ENCODE measurements around the gene NUMA1. TPM values are rescaled to one million over a fixed set of nuclear protein-coding genes. Genes with fewer than 3 reads are reported as not detected.

The NUMA1 gene
- polyA plus RNA-seq, 3 donors: 79.0 to 132 (median 90.3) TPM

DNA sequence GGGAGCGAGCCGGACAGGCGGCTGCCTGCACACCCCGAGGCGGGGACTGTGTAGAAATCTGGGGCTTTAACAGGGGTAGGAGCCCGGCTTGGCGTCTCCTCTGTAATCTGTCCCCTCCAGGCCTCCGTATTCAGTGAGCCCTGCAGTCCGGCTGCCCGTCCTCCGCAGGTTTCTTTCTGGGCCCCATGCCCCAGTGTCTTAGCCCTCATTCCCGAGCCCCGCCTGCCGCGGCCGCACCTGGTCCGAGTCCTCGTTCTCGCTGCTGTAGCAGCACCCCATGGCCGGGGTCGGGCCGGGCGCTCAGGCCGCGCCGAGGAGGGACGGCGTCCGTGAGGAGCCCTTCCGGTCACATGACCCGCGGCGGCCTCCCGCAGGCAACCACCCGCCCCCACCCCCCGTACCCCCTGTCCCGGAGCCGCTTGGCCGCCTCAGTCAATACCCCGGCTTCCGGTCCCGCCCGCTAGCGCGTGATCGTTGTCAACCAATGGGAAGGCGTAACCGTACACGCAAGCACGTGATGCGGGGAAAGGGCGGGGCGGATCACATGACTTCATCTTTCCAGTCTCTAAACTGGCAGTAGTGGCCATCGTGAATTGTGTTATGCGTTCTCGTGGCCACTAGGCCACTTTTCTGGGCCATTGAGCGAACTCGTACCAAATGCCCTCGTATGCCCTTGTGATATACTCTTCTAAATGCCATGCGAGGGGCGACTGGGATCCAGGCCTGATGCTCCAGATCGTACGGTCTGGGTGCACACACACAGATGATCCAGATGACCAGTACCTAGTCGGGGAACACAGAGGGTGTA is 22.8 kb upstream of the NUMA1 start, which contains the start of gene LAMTOR1:
Gene LAMTOR1, minus strand, starts transcription at position 352 of the 808 bp plus-strand sequence. Its CDS starts 73 bp downstream, at position 279.
- WGBS, 3 donors: 2% methylated on average over 64 of the region's 64 CpGs
- H3K27ac ChIP-seq (ENCODE audit: low read depth, low read length): peak within 1 kb of the TSS; percentile 71

DNA sequence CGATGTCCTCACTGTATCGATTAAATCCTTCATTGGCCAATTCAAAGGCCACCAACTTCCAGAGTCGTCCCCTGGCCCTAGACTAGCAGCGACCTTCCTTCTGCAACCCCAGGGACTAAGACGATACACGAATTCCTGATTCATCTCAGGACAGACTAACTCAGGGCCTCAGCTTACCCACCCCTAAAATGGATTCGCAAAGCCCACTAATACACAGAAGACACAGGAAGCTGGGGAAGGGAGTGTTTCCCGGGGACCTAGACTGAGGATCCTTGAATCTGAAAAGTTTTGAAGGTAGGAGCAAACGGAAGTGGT is 22.2 kb upstream of the NUMA1 start:
- H3K27ac ChIP-seq (ENCODE audit: low read depth, low read length): peak overlapping the region; percentile 67
- 1 to 2% (median 1%) methylated on average over 9 of the region's 9 CpGs for WGBS, 3 donors

DNA sequence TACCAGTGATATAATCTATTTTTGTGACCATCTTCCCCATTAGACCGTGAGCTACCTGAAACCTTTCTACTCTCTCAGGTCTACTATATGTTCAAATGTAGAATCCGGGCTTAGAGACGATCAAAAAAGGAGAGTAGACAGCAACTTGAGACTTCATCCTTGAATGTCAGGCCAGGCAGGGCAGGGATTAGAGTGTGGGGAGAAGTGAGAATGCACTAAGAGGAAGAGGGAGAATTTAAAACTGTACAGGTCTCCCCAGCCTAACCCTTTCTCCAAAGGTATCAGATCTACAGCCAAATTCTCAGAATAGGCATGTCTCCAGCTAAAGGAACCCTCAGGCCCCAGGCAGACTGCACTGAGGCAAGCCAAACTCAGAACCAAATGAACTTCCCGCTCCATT is 21.8 kb upstream of the NUMA1 start:
- H3K27ac ChIP-seq (ENCODE audit: low read depth, low read length): peak overlapping the region; percentile 67
- WGBS, 3 donors: 32 to 36% (median 35%) methylated on average over 4 of the region's 4 CpGs

DNA sequence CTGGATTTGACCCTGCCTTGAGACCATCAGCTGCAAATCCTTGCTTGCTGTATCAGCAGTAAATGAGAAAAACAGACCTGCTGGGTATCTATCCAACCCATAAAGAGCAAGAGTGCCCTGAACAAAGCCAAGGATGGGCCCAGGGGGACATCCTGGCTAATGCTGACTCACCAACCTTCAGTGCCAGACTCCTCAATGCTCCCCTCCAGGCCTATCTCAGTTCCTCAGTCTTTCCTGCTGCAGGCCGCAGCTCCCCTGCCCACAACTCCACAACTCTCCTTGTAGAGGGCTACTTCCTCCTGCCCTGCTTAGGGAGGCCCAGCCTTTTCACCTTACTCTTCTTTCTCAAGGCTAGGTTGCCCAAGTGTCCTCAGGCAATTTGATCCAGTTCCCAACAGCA is 20.1 kb upstream of the NUMA1 start:
- WGBS, 3 donors: 49 to 82% (median 67%) methylated on average over 1 of the region's 1 CpG
- H3K27ac ChIP-seq (ENCODE audit: low read depth, low read length): no peak overlapping the region

DNA sequence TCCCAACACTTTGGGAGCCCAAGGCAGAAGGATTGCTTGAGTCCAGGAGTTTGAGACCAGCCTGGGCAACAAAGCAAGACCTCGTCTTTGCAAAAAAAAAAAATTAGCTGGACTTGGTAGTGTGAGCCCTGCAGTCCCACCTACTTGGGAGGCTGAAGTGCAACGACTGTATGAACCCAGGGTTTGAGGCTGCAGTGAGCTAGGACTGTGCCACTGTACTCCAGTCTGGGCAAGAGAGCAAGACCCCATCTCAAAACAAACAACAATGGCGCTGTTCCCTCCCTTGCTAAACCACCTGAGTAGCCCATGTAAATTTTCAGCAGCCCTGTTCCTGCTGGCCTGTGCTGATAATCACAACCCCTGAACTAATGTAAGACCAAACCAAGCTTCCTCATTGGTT is 19.7 kb upstream of the NUMA1 start:
- no peak overlapping the region for H3K27ac ChIP-seq (ENCODE audit: low read depth, low read length)

DNA sequence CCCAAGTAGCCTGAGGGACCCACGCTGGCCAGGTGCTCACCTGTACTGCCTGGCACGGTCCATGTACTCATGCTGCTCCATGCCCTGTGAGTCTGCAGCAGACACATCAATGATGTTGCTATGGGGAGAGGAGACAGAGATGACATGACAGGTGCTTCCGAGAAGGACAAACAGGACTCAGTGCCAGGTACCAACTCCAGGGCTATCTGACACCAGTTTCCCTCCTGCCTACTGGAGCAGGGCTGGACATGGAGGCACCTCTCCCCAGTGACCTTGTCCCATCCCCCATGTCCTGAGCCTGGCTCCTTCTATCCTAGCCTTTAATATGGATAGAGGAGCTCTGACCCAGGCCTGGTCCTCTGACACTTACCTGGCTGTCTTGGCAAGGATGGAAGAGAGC is 18.4 kb upstream of the NUMA1 start:
- WGBS, 3 donors: 95 to 96% (median 95%) methylated on average over 3 of the region's 3 CpGs
- no peak overlapping the region for H3K27ac ChIP-seq (ENCODE audit: low read depth, low read length)

More for the DNA sequence above, 19.7 kb upstream of the NUMA1 start:
- 75 to 96% (median 79%) methylated on average over 3 of the region's 3 CpGs for WGBS, 3 donors

DNA sequence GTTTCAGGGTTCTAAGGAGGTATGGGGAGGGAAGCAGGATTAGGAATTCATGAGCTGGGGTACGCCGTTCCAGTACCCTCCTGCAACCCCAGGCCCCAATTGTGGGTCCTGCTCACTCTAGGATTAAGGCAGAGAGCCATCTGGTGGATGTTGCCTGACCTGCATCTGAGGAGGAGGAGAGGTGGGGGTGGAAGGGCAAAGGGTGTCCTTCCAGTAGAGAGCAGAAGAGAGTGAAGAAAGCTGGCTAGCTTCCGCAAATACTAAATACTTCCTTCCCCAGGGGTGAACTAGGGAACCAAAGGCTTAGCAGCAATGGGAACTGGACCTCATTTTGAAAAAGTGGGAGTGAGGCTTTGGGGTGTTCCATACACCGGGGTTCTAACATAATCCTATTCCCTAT is 10.9 kb upstream of the NUMA1 start:
- H3K27ac ChIP-seq (ENCODE audit: low read depth, low read length): no peak overlapping the region
- WGBS, 3 donors: 18 to 29% (median 19%) methylated on average over 4 of the region's 4 CpGs

DNA sequence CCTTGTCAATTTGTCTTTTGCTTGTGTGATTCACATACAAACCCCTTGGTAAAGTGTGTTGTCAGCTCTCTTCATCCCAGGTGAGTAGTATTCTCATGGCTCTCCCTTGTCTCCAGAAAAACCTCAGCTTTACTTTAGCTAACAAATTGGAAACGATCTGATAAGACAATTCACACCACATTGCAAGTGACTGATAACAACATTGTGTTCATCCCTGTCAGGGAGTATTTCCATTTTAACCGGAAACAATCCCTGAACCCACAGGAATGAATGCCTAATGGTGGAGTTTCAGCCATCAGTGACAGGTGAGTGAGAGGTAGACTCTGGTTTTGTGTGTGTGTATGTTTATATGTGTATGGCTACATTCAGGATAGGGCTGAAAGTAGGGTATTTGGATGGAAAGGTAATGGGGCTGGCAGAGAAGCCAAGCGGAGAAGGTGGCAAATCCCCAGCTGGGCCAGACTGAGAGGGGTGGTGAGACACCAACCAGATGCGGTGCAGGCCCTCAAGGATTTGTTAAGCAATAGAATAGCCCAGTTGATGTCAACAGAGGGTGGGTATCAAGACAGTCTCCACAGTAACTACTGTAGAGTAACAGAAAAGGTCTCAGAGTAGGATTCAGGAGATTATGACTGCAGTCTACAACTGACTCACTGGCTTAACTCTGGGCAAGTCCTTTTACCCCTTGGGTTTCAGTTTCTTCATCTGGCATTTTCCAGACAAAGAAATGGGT is 7.9 kb upstream of the NUMA1 start:
- H3K27ac ChIP-seq (ENCODE audit: low read depth, low read length): no peak overlapping the region
- 79 to 88% (median 86%) methylated on average over 4 of the region's 4 CpGs for WGBS, 3 donors

DNA sequence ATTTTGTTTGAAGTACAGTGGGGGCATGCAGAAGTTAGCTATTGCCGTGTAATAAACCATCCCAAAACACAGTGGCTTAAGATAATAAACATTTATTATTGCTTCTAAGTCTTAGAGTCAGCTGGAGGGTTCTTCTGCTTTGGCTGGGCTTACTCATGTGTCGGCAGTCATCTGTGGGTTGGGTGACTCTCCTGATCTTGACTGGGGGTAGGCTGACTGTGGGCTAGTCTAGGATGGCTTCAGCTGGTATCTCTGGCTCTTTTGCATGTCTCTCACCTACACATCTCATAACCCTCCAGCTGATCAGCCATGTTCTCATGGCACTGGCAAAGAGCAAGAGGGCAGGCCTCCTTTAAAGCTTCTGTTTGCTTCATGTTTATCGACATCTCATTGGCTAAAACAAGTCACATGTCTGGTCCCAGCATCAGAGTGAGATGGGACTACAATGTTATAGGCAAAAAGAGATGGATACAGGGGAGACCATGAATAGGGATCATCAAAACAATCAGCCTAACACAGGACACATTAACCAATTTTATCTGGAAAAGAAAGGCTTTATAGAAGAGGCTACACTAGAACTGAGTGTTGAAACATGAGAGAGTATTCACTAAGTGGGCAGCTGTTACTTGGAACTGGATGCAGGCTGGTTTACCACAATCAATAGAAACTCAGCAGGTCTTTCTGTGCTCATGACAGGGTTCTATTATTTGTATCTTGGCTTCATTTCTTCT is 5.4 kb upstream of the NUMA1 start:
- 89 to 94% (median 92%) methylated on average over 3 of the region's 3 CpGs for WGBS, 3 donors
- H3K27ac ChIP-seq (ENCODE audit: low read depth, low read length): no peak overlapping the region

DNA sequence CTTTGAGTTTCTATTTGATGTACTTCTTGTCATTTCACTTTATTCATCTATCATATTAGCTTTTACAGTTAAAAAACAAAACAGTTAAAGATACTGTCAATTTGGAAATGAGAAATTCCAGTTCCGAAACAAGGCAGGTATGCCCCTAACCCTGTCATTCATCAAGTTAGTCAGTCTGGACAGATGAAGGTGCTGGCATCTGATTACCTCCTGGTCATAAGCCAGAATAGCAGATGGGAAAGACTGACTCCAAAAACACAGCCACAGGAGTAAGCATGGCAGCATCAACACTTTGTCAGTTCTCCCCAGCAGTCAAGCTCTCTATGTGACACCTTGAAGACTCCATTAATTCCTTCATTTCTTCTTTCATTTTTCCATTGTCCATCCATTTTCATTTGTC is 4.6 kb upstream of the NUMA1 start:
- WGBS, 3 donors: 82 to 97% (median 94%) methylated on average over 1 of the region's 1 CpG
- no peak overlapping the region for H3K27ac ChIP-seq (ENCODE audit: low read depth, low read length)

DNA sequence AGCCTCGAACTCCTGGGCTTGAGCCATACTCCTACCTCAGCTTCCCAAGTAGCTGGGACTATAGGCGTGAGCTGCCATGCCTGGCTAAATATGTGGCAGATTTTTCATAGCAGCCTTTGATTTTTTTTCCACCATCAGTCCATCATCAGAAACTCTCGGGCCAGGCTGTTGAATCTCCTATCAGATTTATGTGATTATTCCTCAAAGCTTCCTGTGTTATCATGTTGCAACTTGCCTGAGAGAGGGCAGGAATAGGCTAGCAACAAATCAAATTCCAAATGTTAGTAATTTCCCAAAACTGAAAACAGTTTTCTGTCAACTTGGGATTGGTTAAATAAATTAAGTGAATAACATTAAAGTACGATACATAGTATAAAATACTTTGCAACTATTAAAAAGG is 3.7 kb upstream of the NUMA1 start:
- 78 to 88% (median 86%) methylated on average over 4 of the region's 4 CpGs for WGBS, 3 donors
- H3K27ac ChIP-seq (ENCODE audit: low read depth, low read length): no peak overlapping the region

DNA sequence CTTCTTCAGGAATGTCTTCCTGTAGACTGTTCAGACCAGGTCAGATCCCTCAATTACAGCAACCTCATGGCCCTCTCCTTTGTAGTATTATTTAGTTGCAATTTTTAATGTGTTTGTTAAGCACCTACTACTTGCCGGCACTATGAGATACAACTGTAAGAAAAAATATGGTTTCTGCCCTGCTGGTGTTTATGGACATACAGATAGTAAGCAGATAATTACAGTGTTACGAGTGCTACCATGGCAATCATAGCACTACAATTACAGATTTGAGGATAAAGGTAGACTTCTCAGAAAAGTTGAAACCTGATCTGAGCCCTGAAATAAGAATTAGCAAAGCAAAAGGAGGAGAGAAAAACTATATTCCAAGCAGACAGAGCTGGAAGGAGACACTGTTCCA is 3.1 kb upstream of the NUMA1 start:
- 74 to 93% (median 91%) methylated on average over 2 of the region's 2 CpGs for WGBS, 3 donors
- H3K27ac ChIP-seq (ENCODE audit: low read depth, low read length): no peak overlapping the region

DNA sequence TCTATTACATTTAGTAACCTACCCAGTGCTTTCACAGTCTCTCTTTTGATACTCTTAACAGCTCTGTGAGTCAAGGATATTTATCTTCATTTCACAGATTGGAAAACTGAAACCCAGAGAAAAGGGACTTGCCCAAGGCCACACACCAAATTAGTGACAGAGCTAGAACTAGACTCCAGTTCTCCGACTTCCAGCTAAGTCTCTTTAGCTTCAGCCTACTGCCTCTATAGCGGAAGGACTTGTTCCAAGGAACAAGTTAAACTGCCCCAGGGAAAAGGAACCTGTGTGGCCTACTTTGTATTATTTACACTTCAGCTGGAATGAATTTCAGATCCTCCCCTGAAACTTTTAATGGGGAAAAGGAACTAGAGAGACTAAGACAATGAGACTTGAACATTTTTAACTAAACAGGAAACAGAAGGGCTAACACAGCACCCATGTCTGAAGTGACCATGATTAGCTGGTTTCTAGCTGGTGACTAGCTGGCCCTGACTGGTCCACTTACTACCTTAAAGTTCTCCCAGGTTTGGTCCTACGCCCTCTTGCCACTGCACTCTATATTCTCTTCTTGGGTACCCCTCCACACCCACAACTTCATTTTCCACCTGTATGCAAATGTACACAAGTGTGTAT is 1.6 kb upstream of the NUMA1 start:
- H3K27ac ChIP-seq (ENCODE audit: low read depth, low read length): peak overlapping the region; percentile 43
- 80 to 89% (median 89%) methylated on average over 3 of the region's 3 CpGs for WGBS, 3 donors

DNA sequence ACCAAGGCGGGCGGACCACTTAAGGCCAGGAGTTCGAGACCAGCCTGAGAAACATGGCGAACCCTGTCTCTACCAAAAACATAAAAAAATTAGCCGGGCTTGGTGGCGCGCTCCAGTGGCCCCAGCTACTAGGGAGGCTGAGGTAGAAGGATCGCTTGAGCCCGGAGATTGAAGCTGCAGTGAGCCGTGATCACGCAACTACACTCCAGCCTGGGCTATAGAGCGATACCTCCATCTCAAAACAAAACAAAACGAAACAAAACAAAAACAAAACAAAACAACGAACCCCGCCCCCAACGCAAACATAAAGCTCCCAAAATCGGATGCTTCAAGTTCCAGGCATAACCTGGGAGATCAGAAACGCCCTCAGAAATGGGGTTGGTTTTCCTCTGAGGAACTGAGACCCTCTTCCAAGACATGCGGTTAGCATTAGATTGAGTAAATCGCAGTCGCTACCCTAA is 872 bp upstream of the NUMA1 start:
- WGBS, 3 donors: 67 to 73% (median 70%) methylated on average over 21 of the region's 21 CpGs
- H3K27ac ChIP-seq (ENCODE audit: low read depth, low read length): no peak overlapping the region

DNA sequence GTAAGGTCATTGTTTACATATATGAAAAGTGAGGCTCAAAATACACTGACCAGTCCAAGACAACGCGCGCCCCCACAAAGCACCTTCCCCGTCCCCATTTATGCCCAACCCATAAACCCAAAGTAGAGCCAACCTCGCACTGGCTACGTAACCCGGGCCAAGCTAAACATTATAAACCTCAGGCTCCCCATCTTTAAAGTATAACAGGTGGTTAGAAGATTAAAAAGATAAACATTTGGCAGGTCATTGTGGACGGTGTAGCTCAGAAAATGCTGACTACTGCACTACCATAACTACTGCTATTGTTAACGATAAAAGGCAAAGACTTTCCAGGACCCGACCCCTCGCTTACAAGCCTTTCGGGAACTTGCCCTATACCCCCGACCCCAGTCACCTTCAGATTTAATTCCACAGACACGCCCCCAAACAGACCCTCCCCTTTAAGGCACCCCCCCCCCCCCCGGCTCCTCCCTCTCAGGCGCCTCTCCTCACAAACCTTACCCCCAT is 470 bp downstream of the NUMA1 start:
- WGBS, 3 donors: 3 to 8% (median 5%) methylated on average over 16 of the region's 16 CpGs
- H3K27ac ChIP-seq (ENCODE audit: low read depth, low read length): no peak overlapping the region

DNA sequence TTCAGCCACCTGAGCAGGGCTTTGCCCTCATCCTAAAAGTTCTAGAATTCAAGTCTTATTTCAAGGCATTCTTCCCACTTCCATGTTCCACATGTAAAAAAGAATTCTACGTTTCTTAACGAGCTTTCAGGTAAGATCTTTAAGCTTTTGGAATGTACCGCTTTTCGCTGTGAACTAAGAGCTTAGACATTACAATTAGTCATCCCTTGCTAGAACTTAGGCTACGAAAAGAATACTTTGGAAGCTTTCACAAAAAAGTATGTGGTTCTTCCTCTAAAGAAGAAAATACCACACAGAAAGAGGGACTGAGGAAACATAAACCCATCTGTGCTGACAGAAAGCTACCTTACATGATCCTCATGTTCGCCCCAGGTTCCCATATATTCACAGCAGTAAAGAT is 1.9 kb downstream of the NUMA1 start:
- WGBS, 3 donors: 64 to 79% (median 78%) methylated on average over 6 of the region's 6 CpGs
- no peak overlapping the region for H3K27ac ChIP-seq (ENCODE audit: low read depth, low read length)

DNA sequence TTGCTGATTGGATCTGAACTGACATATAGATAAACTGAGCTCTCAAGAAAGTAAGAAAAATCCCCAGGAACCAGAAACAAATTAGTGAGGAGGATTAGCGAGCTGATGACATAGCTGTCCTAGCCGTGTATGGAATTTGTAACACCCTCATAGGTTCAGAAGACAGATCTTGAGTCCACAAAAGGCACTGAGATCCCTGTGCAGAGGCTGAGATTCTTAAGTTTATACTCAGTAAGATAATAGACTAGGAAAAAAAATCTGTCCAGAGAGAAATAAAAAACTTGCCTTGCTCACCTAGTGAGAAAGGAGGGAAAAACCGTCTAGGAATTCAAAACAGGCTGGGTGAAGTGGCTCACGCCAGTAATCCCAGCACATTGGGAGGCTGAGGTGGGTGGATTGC is 4.6 kb downstream of the NUMA1 start:
- WGBS, 3 donors: 80 to 96% (median 96%) methylated on average over 4 of the region's 4 CpGs
- no peak overlapping the region for H3K27ac ChIP-seq (ENCODE audit: low read depth, low read length)

DNA sequence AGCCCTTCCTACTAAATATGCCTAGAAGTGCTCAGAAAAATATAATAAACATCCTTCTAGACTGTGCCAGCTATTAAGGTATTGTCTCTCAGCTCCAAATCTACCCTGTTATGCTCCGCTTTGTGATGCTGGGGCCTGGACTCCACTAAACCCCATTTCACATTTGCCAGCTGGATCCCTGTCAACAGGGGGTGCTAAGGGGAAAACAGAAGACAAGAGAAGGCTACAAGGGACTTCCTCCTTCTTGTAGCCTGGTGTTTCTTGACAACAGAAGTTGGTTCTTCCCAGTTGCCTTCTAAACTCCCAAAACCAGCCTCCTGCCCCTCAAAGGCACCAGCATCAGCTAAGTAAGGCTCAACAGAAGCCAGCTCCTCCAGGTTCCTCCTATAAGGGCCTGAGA is 5.2 kb downstream of the NUMA1 start:
- H3K27ac ChIP-seq (ENCODE audit: low read depth, low read length): no peak overlapping the region
- WGBS, 3 donors: 84 to 96% (median 96%) methylated on average over 1 of the region's 1 CpG

All from adipose tissue (tissue), 3 donors.